H1 (cell line): Measurements from ENCODE around the gene TGIF1. TPM values are rescaled to one million over a fixed set of nuclear protein-coding genes. Genes with fewer than 3 reads are reported as not detected.

Experiments used
- CTCF ChIA-PET: fragments of 300-600 bp; sonication (Branson Sonifier 250); formaldehyde crosslinking; loops from one replicate; lab custom pipeline; 2021; ENCODE audit not compliant: partially characterized antibody; lab: Charles Lee
- POLR2A ChIA-PET: fragments of 300-600 bp; sonication (Branson Sonifier 250); formaldehyde crosslinking; loops from one replicate; lab custom pipeline; 2021; ENCODE audit warnings: inconsistent platforms; ENCODE audit not compliant: partially characterized antibody; lab: Charles Lee
- DNase-seq, 2 experiments: peaks; one replicate each; pipeline versions ENCODE4 v3.0.0 to v3.0.0-alpha.2; 2010 to 2022; ENCODE audit warnings: low spot score in 2 of 2, low read depth in 1 of 2, mixed read lengths in 1 of 2
- FAIRE-seq: peaks from 2 replicates; lab custom pipeline; 2011; peaks lifted over from hg19 to GRCh38; lab: Jason Lieb, UNC
- H2AFZ ChIP-seq: 2 replicates; pipeline ENCODE4 v1.8.1; 2012; ENCODE audit warnings: low read length, inconsistent platforms
- H2AK5ac ChIP-seq: 2 replicates; pipeline ENCODE4 v1.6.1; 2013; ENCODE audit warnings: low read depth, low read length
- H2BK120ac ChIP-seq: replicated peaks from 2 replicates; pipeline ENCODE3; 2013; ENCODE audit warnings: low read depth, low read length, inconsistent platforms
- H2BK12ac ChIP-seq: 2 replicates; pipeline ENCODE4 v1.6.1; 2013; ENCODE audit warnings: low read depth, low read length
- H2BK15ac ChIP-seq: 2 replicates; pipeline ENCODE4 v1.6.1; 2013; ENCODE audit warnings: low read length
- H2BK20ac ChIP-seq: 2 replicates; pipeline ENCODE4 v1.6.1; 2013; ENCODE audit warnings: low read length
- H2BK5ac ChIP-seq: 2 replicates; pipeline ENCODE4 v1.6.1; 2013; ENCODE audit warnings: low read depth, low read length
- H3K14ac ChIP-seq: 2 replicates; pipeline ENCODE4 v1.6.1; 2013; ENCODE audit warnings: inconsistent platforms; ENCODE audit not compliant: insufficient read length
- H3K18ac ChIP-seq: 2 replicates; pipeline ENCODE4 v1.6.1; 2013; ENCODE audit warnings: low read length; ENCODE audit errors: extremely low read depth
- H3K23ac ChIP-seq: 2 replicates; pipeline ENCODE4 v1.6.1; 2013; ENCODE audit warnings: inconsistent platforms; ENCODE audit not compliant: insufficient read length
- H3K23me2 ChIP-seq: 2 replicates; pipeline ENCODE4 v1.6.1; 2013; ENCODE audit warnings: low read depth, low read length
- H3K27ac ChIP-seq: 2 replicates; pipeline ENCODE4 v1.6.1; 2011; ENCODE audit warnings: low read depth, low read length, inconsistent platforms
- H3K27me3 ChIP-seq, 4 experiments: replicated peaks in 1 of 4; 1 replicate in 1 of 4; 2 replicates in 3 of 4; pipeline versions ENCODE4 v1.6.1 to v1.8.1; 2011 to 2013; ENCODE audit warnings: low read length in 3 of 4, mild to moderate bottlenecking in 3 of 4, inconsistent platforms in 2 of 4, mixed read lengths in 2 of 4, moderate library complexity in 1 of 4; ENCODE audit not compliant: control insufficient read depth in 3 of 4, insufficient read depth in 3 of 4; ENCODE audit errors: extremely low read depth in 1 of 4
- H3K36me3 ChIP-seq, 4 experiments: 2 replicates each; pipeline versions ENCODE4 v1.6.1 to v1.8.1; 2011 to 2013; ENCODE audit warnings: mild to moderate bottlenecking in 4 of 4, low read length in 3 of 4, moderate library complexity in 2 of 4, control low read depth in 1 of 4, inconsistent platforms in 1 of 4; ENCODE audit not compliant: insufficient read depth in 4 of 4, control insufficient read depth in 2 of 4
- H3K4ac ChIP-seq: replicated peaks from 2 replicates; pipeline ENCODE3; 2013; ENCODE audit warnings: low read length, low read depth, mixed read lengths, inconsistent platforms; ENCODE audit not compliant: insufficient read length
- H3K4me1 ChIP-seq, 4 experiments: replicated peaks in 1 of 4; 1 replicate in 1 of 4; 2 replicates in 3 of 4; pipeline versions ENCODE4 v1.6.1 to v1.8.1; 2011 to 2013; ENCODE audit warnings: low read length in 3 of 4, inconsistent platforms in 2 of 4, mixed read lengths in 1 of 4; ENCODE audit not compliant: insufficient read depth in 4 of 4, control insufficient read depth in 3 of 4
- H3K4me2 ChIP-seq, 2 experiments: 2 replicates each; pipeline versions ENCODE4 v1.6.1 to v1.8.1; 2011 to 2013; ENCODE audit warnings: low read depth in 2 of 2, low read length in 2 of 2, control low read depth in 1 of 2, inconsistent platforms in 1 of 2, mild to moderate bottlenecking in 1 of 2; ENCODE audit not compliant: insufficient read depth in 1 of 2
- H3K4me3 ChIP-seq, 4 experiments: fragments of 200-600, 300-600 bp in 1 of 4; sonication (generic), shearing (Covaris generic), sonication (Bioruptor Twin) in 1 of 4; 2 replicates each; pipeline versions ENCODE4 v1.5.1 to v1.8.1; 2011 to 2016; ENCODE audit warnings: low read length in 4 of 4, low read depth in 3 of 4, control low read depth in 2 of 4, inconsistent platforms in 2 of 4, mild to moderate bottlenecking in 2 of 4, mixed read lengths in 1 of 4, moderate library complexity in 1 of 4; ENCODE audit not compliant: insufficient read depth in 2 of 4; ENCODE audit errors: extremely low read depth in 1 of 4
- H3K56ac ChIP-seq: replicated peaks from 2 replicates; pipeline ENCODE3; 2013; ENCODE audit warnings: low read depth, mild to moderate bottlenecking, mixed read lengths, low read length, inconsistent platforms; ENCODE audit not compliant: insufficient read length
- H3K79me1 ChIP-seq: 2 replicates; pipeline ENCODE4 v1.6.1; 2013; ENCODE audit warnings: low read depth, low read length, control low read depth
- H3K79me2 ChIP-seq, 2 experiments: 2 replicates each; pipeline versions ENCODE4 v1.6.1 to v1.8.1; 2012 to 2013; ENCODE audit warnings: low read length in 2 of 2, mild to moderate bottlenecking in 2 of 2, inconsistent platforms in 1 of 2; ENCODE audit not compliant: insufficient read depth in 2 of 2, control insufficient read depth in 1 of 2
- H3K9ac ChIP-seq, 4 experiments: replicated peaks in 1 of 4; 1 replicate in 1 of 4; 2 replicates in 3 of 4; pipeline versions ENCODE4 v1.6.1 to v1.8.1; 2011 to 2013; ENCODE audit warnings: low read depth in 3 of 4, low read length in 3 of 4, control low read depth in 2 of 4, mild to moderate bottlenecking in 2 of 4, moderate library complexity in 2 of 4, inconsistent platforms in 1 of 4; ENCODE audit errors: extremely low read depth in 1 of 4
- H3K9me3 ChIP-seq, 2 experiments: 2 replicates each; pipeline versions ENCODE4 v1.6.1 to v1.8.1; 2012 to 2013; ENCODE audit warnings: mild to moderate bottlenecking in 2 of 2, moderate library complexity in 2 of 2, control low read depth in 1 of 2, inconsistent platforms in 1 of 2, low read depth in 1 of 2, low read length in 1 of 2, mixed read lengths in 1 of 2; ENCODE audit not compliant: insufficient read depth in 2 of 2
- H4K20me1 ChIP-seq, 2 experiments: replicated peaks in 1 of 2; 2 replicates each; pipeline versions ENCODE3 to v1.8.1; 2011 to 2013; ENCODE audit warnings: inconsistent platforms in 2 of 2, low read length in 2 of 2, mild to moderate bottlenecking in 1 of 2; ENCODE audit not compliant: insufficient read depth in 2 of 2, control insufficient read depth in 1 of 2
- H4K5ac ChIP-seq: 2 replicates; pipeline ENCODE4 v1.6.1; 2013; ENCODE audit warnings: low read length, low read depth, mixed read lengths, inconsistent platforms; ENCODE audit not compliant: insufficient read length
- H4K8ac ChIP-seq: 2 replicates; pipeline ENCODE4 v1.8.0; 2013; ENCODE audit warnings: mild to moderate bottlenecking, moderate library complexity, low read length, inconsistent platforms; ENCODE audit not compliant: insufficient read depth; ENCODE audit errors: extremely low read depth
- H4K91ac ChIP-seq: replicated peaks from 2 replicates; pipeline ENCODE3; 2013; ENCODE audit warnings: low read length, mixed read lengths, inconsistent platforms; ENCODE audit not compliant: insufficient read length
- RBBP5 ChIP-seq: IDR thresholded peaks from 2 replicates; pipeline ENCODE4 v1.7.1; 2012; ENCODE audit warnings: low read depth, mild to moderate bottlenecking, inconsistent platforms, low read length, moderate library complexity, borderline replicate concordance
- SIX5 ChIP-seq: IDR thresholded peaks from 2 replicates; pipeline ENCODE4 v1.6.1; 2011; ENCODE audit warnings: mild to moderate bottlenecking, low read depth, low read length
- WGBS, 2 experiments: shearing (Covaris generic) in 1 of 2; methylation state at CpG; one replicate each; pipeline versions ENCODE4 v1.1.6 to v1.1.7; 2013 to 2015; ENCODE audit warnings: low lambda C conversion rate in 2 of 2, mixed read lengths in 2 of 2, inconsistent platforms in 1 of 2, low coverage in 1 of 2, missing lambda C conversion rate in 1 of 2; ENCODE audit not compliant: insufficient replicate concordance in 2 of 2, insufficient coverage in 1 of 2, insufficient read length in 1 of 2; ENCODE audit errors: extremely low coverage in 1 of 2, missing lambda C conversion rate in 1 of 2; 5-methylcytosine and 5-hydroxymethylcytosine counted together
- polyA plus RNA-seq, 7 experiments: library from polyadenylated mRNA; depleted of rRNA in 3 of 7; stranded (reverse) in 5 of 7; unstranded in 2 of 7; fragments of >200 nt in 5 of 7; fragments of 200-250 nt in 2 of 7; gene quantifications; 1 replicate in 5 of 7; 2 replicates in 1 of 7; 4 replicates in 1 of 7; pipeline versions ENCODE4 v1.2.1 to v1.2.3, GENCODE V29; 2011 to 2013; ENCODE audit warnings: missing spikeins in 2 of 7, mixed read lengths in 2 of 7
- total RNA-seq: library from RNA; stranded (reverse); fragmentation: NEBNext Ultra II Directional; extraction: Animal tissue kit (Norgen Biotek cat#: 25700); gene quantifications from 2 replicates; pipeline ENCODE4 v1.2.1, GENCODE V29; 2021

TGIF1 gene
- total and polyA plus RNA-seq, 2 of the 8 experiments (the other 6 are each of a cell fraction or from before 2014, with no cell fraction given), result 256 to 262 TPM

DNA sequence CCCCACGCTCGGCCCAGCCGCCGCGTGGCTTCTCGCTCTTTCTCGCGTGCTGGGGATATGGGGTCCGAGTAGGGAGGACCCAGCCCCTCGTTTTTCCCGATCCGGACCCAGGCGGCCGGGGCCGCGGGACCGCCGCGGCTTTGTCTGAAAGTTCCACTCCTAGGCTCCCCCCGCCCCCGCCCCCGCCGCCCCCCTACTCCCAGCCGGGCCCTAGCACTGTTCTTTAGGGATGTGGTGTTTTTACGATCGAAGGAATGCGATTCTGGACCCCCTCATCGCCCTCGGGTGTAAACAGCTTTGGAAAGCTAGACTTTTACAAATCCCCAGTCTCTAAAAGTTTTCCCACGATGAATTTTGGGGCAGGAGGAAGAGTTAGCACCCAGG lies 819 bp downstream of the TGIF1 start:
- Histone ChIP-seq H2AFZ (no peak overlapping the region), H3K79me1 (no peaks in the 10 kb centered on the region), H3K79me2 (peaks cover 33 to 72% of the 10 kb centered on the region in 2 experiments), H3K23me2 (peaks cover 21% of the 10 kb centered on the region), H3K18ac (peak overlapping the region; percentile 96), H2AK5ac (no peak overlapping the region), H4K91ac (peak overlapping the region; percentile 29), H3K4me3 (peak overlapping the region; percentile 96 to 99 (median 98)), H3K23ac (no peak overlapping the region), H4K5ac (peak overlapping the region; percentile 78), H4K8ac (peak overlapping the region; percentile 84; the same call in 1 of the 2 replicates), H2BK15ac (no peak overlapping the region), H4K20me1 (peaks cover 2 to 4% of the 10 kb centered on the region in 2 experiments), H2BK12ac (no peak overlapping the region; the same call in 1 of the 2 replicates), H3K27me3 (no peaks in the 10 kb centered on the region), H3K56ac (peak overlapping the region; percentile 83), H3K14ac (no peak overlapping the region), H2BK20ac (no peak overlapping the region), H3K4me1 (peaks cover 5 to 19% (median 7%) of the 10 kb centered on the region in 4 experiments; a peak in 6 of 7 replicates), H3K4ac (peak overlapping the region; percentile 44), H3K9me3 (no peaks in the 10 kb centered on the region), H3K36me3 (peaks cover 0 to 19% (median 2%) of the 10 kb centered on the region in 4 experiments; a peak in 2 of 8 replicates), H3K4me2 (peak overlapping the region; percentile 67 to 95), H3K27ac (peak overlapping the region; percentile 72; the same call in 1 of the 2 replicates), H3K9ac (peak overlapping the region; percentile 77 to 87 (median 84)), H2BK120ac (no peak overlapping the region), H2BK5ac (peak overlapping the region; percentile 91)
- WGBS, 2 experiments, result 2% methylated on average over 12 of the region's 30 CpGs; no CpG with 5 or more reads in 1 of the 2 experiments
- ChIA-PET POLR2A (interaction anchor here (1.0 to 6.2 kb wide), 9 partner anchors 11 to 214 kb away, joined by 3 to 68 read pairs (median 7); no protein-coding TSS in a partner anchor), CTCF (interaction anchor here (0.7 to 4.7 kb wide), 6 partner anchors 9 to 215 kb away, joined by 3 to 28 read pairs (median 4); no protein-coding TSS in a partner anchor)
- no peak for FAIRE-seq
- TF ChIP-seq RBBP5, result no peak
- TF ChIP-seq SIX5, result no peak
- TF ChIP-seq, all 59 proteins: peak for 0
- no peak for DNase-seq
